ENCODE data around the gene CYP27A1. TPM values are rescaled to one million over a fixed set of nuclear protein-coding genes. Genes with fewer than 3 reads are reported as not detected.

The CYP27A1 gene
- total RNA-seq, 1 experiment from 2014 or later: 0.07 TPM

GRCh38 chr2:218811382-218811781 lies 29.4 kb downstream of the CYP27A1 start:
- no peak for DNase-seq (ENCODE audit: low spot score)

GRCh38 chr2:218812096-218812815 lies 30.3 kb downstream of the CYP27A1 start:
- DNase-seq (ENCODE audit: low spot score): no peak

GRCh38 chr2:218812861-218813260 lies 30.9 kb downstream of the CYP27A1 start:
- no peak for DNase-seq (ENCODE audit: low spot score)

GRCh38 chr2:218813771-218814460 lies 32.0 kb downstream of the CYP27A1 start:
- DNase-seq (ENCODE audit: low spot score): no peak

GRCh38 chr2:218814540-218815243 lies 32.7 kb downstream of the CYP27A1 start:
- no peak for DNase-seq (ENCODE audit: low spot score)

- DNase-seq (ENCODE audit: low spot score): no peak
Measured at GRCh38 chr2:218815244-218815637, 33.3 kb downstream of the CYP27A1 start.

GRCh38 chr2:218815649-218816048 lies 33.7 kb downstream of the CYP27A1 start:
- no peak for DNase-seq (ENCODE audit: low spot score)

GRCh38 chr2:218816561-218817011 lies 34.6 kb downstream of the CYP27A1 start:
- no peak for DNase-seq (ENCODE audit: low spot score)

GRCh38 chr2:218819093-218819492 lies 37.1 kb downstream of the CYP27A1 start:
- DNase-seq (ENCODE audit: low spot score): no peak

GRCh38 chr2:218820746-218821369 lies 38.9 kb downstream of the CYP27A1 start:
- DNase-seq (ENCODE audit: low spot score): no peak

- DNase-seq (ENCODE audit: low spot score): no peak
Measured at GRCh38 chr2:218821605-218822211, 39.8 kb downstream of the CYP27A1 start.

- DNase-seq (ENCODE audit: low spot score): no peak
Measured at GRCh38 chr2:218822622-218823021, 40.7 kb downstream of the CYP27A1 start.

- DNase-seq (ENCODE audit: low spot score): no peak
Measured at GRCh38 chr2:218823196-218823855, 41.4 kb downstream of the CYP27A1 start.

GRCh38 chr2:218824004-218824403 lies 42.1 kb downstream of the CYP27A1 start:
- no peak for DNase-seq (ENCODE audit: low spot score)

- no peak for DNase-seq (ENCODE audit: low spot score)
Measured at GRCh38 chr2:218826791-218827190, 44.8 kb downstream of the CYP27A1 start.

- DNase-seq (ENCODE audit: low spot score): no peak
Measured at GRCh38 chr2:218827701-218828476, 45.9 kb downstream of the CYP27A1 start.

- DNase-seq (ENCODE audit: low spot score): no peak
Measured at GRCh38 chr2:218828477-218828778, 46.5 kb downstream of the CYP27A1 start.

GRCh38 chr2:218829868-218830451 lies 48.0 kb downstream of the CYP27A1 start:
- DNase-seq (ENCODE audit: low spot score): no peak

- no peak for DNase-seq (ENCODE audit: low spot score)
Measured at GRCh38 chr2:218830526-218831306, 48.8 kb downstream of the CYP27A1 start.
